Stimulated activated memory B cell treated with anti-CD40 and anti-IgM and Interleukin-4, amounts not matched to agents 10 μg/mL and 1 μg/mL and 100 μg/mL, for 72 hours (primary cell): ENCODE data around the gene MDFIC.

ENCODE experiments used
- ATAC-seq: fragments of 150-1000 bp; cut with Tn5 transposase; 2 replicates; pipeline ENCODE4 v1.10.0; 2021
- H3K27ac Mint-ChIP-seq: one replicate; pipeline ENCODE4 v1.8.0; 2022; ENCODE audit warnings: mild to moderate bottlenecking, mixed read lengths
- H3K27me3 Mint-ChIP-seq: one replicate; pipeline ENCODE4 v1.8.0; 2022; ENCODE audit warnings: mixed read lengths
- H3K36me3 Mint-ChIP-seq: one replicate; pipeline ENCODE4 v1.8.0; 2022; ENCODE audit warnings: mixed read lengths
- H3K4me1 Mint-ChIP-seq: one replicate; pipeline ENCODE4 v1.8.0; 2022; ENCODE audit warnings: mixed read lengths
- H3K4me3 Mint-ChIP-seq: one replicate; pipeline ENCODE4 v1.8.0; 2022; ENCODE audit warnings: mild to moderate bottlenecking, moderate library complexity, mixed read lengths
- H3K9me3 Mint-ChIP-seq: one replicate; pipeline ENCODE4 v1.8.0; 2022; ENCODE audit warnings: mixed read lengths

MDFIC gene

GRCh38 chr7:114934713-114935112 is 12.8 kb downstream of the MDFIC start:
- Mint-ChIP-seq H3K4me1 (peaks cover 21% of the 10 kb centered on the region), H3K36me3 (peaks cover 37% of the 10 kb centered on the region), H3K27me3 (no peaks in the 10 kb centered on the region), H3K27ac (no peak overlapping the region), H3K9me3 (no peaks in the 10 kb centered on the region), H3K4me3 (peak overlapping the region; percentile 18)
- no peak for ATAC-seq

GRCh38 chr7:114936471-114936870 is 14.6 kb downstream of the MDFIC start:
- H3K4me1 Mint-ChIP-seq = peaks cover 36% of the 10 kb centered on the region
- H3K36me3 Mint-ChIP-seq = peaks cover 46% of the 10 kb centered on the region
- H3K27me3 Mint-ChIP-seq = no peaks in the 10 kb centered on the region
- no peak overlapping the region for H3K4me3 Mint-ChIP-seq
- no peak overlapping the region for H3K27ac Mint-ChIP-seq
- no peak for ATAC-seq
- H3K9me3 Mint-ChIP-seq = no peaks in the 10 kb centered on the region

DNA sequence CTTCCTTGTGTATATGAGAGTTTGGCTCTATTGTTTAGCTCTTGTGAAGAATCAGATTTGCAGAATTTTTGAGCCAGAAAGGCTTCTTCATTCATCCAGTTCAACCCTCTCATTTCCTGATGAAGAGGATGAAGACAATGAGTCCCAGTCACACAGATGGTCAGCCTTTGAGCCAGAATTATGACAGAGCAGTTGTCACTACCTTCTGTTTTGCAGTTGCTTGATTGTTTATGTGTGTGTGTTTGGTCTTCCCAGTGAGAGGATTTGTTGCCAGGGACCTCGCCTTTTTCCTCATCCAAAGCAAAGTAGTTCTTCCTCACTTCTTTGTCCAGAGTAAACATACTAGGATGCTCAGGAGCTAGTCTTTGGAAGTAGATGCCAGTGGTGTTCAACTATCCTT is 15.6 kb downstream of the MDFIC start:
- Mint-ChIP-seq H3K9me3 (no peaks in the 10 kb centered on the region), H3K27me3 (no peaks in the 10 kb centered on the region), H3K36me3 (peaks cover 42% of the 10 kb centered on the region), H3K27ac (no peak overlapping the region), H3K4me1 (peaks cover 46% of the 10 kb centered on the region), H3K4me3 (no peak overlapping the region)
- ATAC-seq = no peak

- no peaks in the 10 kb centered on the region for H3K27me3 Mint-ChIP-seq
- H3K9me3 Mint-ChIP-seq = no peaks in the 10 kb centered on the region
- peaks cover 58% of the 10 kb centered on the region for H3K4me1 Mint-ChIP-seq
- no peak overlapping the region for H3K4me3 Mint-ChIP-seq
- no peak overlapping the region for H3K27ac Mint-ChIP-seq
- peaks cover 42% of the 10 kb centered on the region for H3K36me3 Mint-ChIP-seq
- no peak for ATAC-seq
Measured at GRCh38 chr7:114938785-114939184, 16.9 kb downstream of the MDFIC start.

GRCh38 chr7:114939484-114940097 is 17.7 kb downstream of the MDFIC start:
- H3K36me3 Mint-ChIP-seq = peaks cover 42% of the 10 kb centered on the region

GRCh38 chr7:114940220-114940619 is 18.3 kb downstream of the MDFIC start:
- peak overlapping the region; percentile 74 for H3K27ac Mint-ChIP-seq
- no peaks in the 10 kb centered on the region for H3K9me3 Mint-ChIP-seq
- H3K4me3 Mint-ChIP-seq = peak overlapping the region; percentile 3
- no peaks in the 10 kb centered on the region for H3K27me3 Mint-ChIP-seq
- ATAC-seq = no peak
- peaks cover 45% of the 10 kb centered on the region for H3K36me3 Mint-ChIP-seq
- H3K4me1 Mint-ChIP-seq = peaks cover 68% of the 10 kb centered on the region

More at GRCh38 chr7:114939484-114940097, 17.7 kb downstream of the MDFIC start:
- Mint-ChIP-seq H3K4me1 (peaks cover 62% of the 10 kb centered on the region), H3K27ac (no peak overlapping the region), H3K27me3 (no peaks in the 10 kb centered on the region), H3K4me3 (no peak overlapping the region), H3K9me3 (no peaks in the 10 kb centered on the region)
- no peak for ATAC-seq

DNA sequence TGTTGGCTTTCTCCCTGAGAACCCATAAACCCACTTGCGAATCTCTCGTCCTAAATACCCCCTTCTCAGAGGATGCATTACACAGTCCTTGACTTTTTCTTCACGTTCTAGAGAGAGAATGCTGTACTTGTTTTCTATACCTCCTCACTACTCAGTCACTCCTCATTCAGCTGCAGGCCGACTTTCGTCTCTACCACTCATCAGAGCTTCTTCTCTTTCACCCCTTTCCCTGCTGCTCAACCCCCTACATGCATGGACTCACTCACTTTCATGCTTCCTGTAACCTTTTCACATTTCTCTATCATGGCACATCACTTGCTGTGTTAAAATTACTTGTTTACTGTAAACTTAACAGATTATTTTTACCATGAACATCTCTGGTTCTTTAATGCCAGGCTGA is 19.8 kb downstream of the MDFIC start:
- Mint-ChIP-seq H3K36me3 (peaks cover 57% of the 10 kb centered on the region), H3K4me1 (peaks cover 68% of the 10 kb centered on the region), H3K4me3 (peak overlapping the region; percentile 33), H3K9me3 (no peaks in the 10 kb centered on the region), H3K27ac (peak overlapping the region; percentile 74), H3K27me3 (no peaks in the 10 kb centered on the region)
- ATAC-seq = peak; percentile 59

DNA sequence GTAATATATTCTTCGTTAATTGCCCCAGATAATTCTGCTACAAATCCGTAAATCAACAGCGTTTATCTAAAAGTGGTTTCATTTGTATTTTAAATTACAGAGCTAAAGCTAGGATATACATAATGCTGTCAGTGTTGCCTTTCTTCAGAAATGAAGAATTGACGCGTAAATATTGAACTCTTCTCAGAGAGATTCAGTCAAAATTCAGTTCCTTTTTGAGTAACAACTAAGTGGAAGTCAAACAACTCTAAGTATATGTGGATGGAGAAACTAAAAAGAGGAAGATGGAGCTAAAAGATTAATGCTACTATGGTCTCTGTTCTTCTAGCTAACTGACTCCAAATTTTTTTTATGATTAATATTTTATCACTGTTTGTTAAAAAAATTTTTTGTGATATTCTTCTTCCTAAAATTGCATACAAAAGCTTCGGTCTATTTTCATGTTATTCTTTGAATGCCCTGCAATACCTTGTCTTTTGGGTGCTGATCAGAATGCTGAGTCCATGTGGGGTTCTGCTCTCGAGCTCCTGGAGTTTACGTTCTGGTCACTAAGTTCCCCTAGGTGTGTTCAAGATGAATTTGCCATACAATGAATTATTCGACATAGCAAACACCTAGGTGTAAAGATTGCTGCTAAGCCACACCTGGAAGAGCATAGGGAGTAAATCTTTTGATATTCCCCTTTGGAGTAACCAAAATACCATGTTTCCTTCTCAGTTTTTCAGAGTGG is 20.7 kb downstream of the MDFIC start:
- Mint-ChIP-seq H3K9me3 (no peaks in the 10 kb centered on the region), H3K27ac (peak overlapping the region; percentile 74), H3K27me3 (no peaks in the 10 kb centered on the region), H3K4me1 (peaks cover 72% of the 10 kb centered on the region), H3K4me3 (peak overlapping the region; percentile 54), H3K36me3 (peaks cover 66% of the 10 kb centered on the region)
- ATAC-seq = peak; percentile 90

DNA sequence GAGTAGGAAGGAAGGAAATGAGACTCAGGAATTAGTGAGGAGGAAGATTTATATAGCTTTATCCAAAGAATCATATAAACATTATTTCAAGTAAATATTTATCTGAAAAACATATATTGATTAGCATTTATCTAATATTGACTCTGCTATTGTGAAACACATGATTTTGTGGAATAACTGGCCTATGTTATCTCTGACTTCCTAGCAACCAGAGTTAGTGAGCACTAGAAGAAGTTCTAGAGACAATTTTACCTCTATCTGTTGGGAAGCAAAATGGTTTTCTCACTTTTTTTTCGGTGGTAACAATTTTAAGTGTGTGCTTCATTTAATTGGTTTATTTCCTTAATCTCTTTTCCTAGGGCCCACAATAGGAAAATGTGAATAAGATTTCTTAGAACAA is 21.6 kb downstream of the MDFIC start:
- Mint-ChIP-seq H3K27me3 (no peaks in the 10 kb centered on the region), H3K36me3 (peaks cover 75% of the 10 kb centered on the region), H3K9me3 (no peaks in the 10 kb centered on the region), H3K4me3 (peak overlapping the region; percentile 35), H3K27ac (peak overlapping the region; percentile 74), H3K4me1 (peaks cover 80% of the 10 kb centered on the region)
- ATAC-seq = no peak

GRCh38 chr7:114943953-114944744 is 22.3 kb downstream of the MDFIC start:
- H3K4me1 Mint-ChIP-seq = peaks cover 86% of the 10 kb centered on the region
- H3K27ac Mint-ChIP-seq = peak overlapping the region; percentile 74
- no peaks in the 10 kb centered on the region for H3K27me3 Mint-ChIP-seq

GRCh38 chr7:114944745-114945625 is 23.1 kb downstream of the MDFIC start:
- Mint-ChIP-seq H3K36me3 (peaks cover 89% of the 10 kb centered on the region), H3K4me1 (peaks cover 89% of the 10 kb centered on the region), H3K9me3 (no peaks in the 10 kb centered on the region), H3K4me3 (no peak overlapping the region), H3K27me3 (no peaks in the 10 kb centered on the region), H3K27ac (peak overlapping the region; percentile 25)
- no peak for ATAC-seq

More at GRCh38 chr7:114943953-114944744, 22.3 kb downstream of the MDFIC start:
- ATAC-seq = no peak
- Mint-ChIP-seq H3K36me3 (peaks cover 81% of the 10 kb centered on the region), H3K9me3 (no peaks in the 10 kb centered on the region), H3K4me3 (no peak overlapping the region)

DNA sequence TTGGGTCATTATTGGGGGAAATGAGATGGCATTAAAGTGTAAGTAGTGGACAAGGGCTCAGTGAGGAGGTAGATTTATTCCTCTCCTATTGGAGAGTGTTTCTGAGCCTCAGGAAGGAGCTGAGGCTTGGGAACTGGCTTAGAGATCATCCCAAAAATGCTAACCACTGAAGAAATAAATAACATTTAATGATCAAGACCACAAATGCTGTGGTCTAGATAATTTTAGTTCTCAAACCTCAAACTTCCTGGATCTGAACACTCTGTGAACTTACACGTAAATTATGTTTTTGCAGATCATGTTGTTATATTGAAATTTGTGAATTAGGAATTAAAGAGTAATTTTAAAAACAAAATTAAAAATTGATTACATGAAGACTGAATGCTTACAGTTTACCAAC is 27.3 kb downstream of the MDFIC start:
- peaks cover 72% of the 10 kb centered on the region for H3K4me1 Mint-ChIP-seq
- H3K36me3 Mint-ChIP-seq = peaks cover 70% of the 10 kb centered on the region
- no peaks in the 10 kb centered on the region for H3K9me3 Mint-ChIP-seq
- no peaks in the 10 kb centered on the region for H3K27me3 Mint-ChIP-seq
- H3K4me3 Mint-ChIP-seq = no peak overlapping the region
- peak overlapping the region; percentile 18 for H3K27ac Mint-ChIP-seq
- ATAC-seq = no peak

DNA sequence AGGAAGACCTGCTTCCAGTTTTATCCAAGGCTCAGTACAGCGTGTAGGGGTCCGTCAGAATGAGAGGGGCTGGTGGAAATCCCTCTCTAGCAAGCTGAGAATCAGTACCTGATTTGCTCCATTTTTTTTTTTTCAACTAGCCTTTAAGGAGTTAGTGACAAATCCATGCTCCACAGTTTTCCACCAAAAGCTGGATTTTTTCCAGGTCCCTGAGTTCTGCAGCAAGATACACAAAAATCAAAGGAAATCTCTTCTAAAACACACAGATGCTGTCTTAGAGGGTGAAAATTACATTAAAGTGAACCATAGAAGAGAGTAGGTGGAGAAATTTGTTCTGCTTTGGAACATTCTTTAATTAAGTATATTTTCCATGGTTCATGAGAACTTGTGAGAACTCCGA is 30.4 kb downstream of the MDFIC start:
- Mint-ChIP-seq H3K9me3 (no peaks in the 10 kb centered on the region), H3K27ac (no peak overlapping the region), H3K27me3 (no peaks in the 10 kb centered on the region), H3K4me3 (no peak overlapping the region), H3K4me1 (peaks cover 72% of the 10 kb centered on the region), H3K36me3 (peaks cover 63% of the 10 kb centered on the region)
- no peak for ATAC-seq

DNA sequence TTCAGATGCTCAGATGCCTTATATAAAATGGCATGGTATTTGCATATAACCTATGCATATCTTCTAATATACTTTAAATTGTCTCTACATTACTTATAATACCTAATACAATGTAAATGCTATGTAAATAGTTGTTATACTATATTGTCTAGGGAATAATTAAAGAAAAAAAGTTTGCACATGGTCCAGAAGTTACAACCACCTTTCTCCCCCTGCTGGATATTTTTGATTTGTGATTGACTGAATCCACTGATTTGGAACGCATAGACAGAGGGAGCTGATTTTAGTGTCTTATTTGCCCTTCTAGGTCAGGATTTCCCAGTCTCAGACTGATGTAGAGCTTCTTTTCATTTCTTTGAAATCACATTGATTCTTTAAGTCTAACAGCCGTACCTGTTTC is 31.8 kb downstream of the MDFIC start:
- Mint-ChIP-seq H3K9me3 (no peaks in the 10 kb centered on the region), H3K27ac (peak overlapping the region; percentile 8), H3K4me1 (peaks cover 68% of the 10 kb centered on the region), H3K36me3 (peaks cover 57% of the 10 kb centered on the region), H3K27me3 (no peaks in the 10 kb centered on the region), H3K4me3 (no peak overlapping the region)
- ATAC-seq = no peak

DNA sequence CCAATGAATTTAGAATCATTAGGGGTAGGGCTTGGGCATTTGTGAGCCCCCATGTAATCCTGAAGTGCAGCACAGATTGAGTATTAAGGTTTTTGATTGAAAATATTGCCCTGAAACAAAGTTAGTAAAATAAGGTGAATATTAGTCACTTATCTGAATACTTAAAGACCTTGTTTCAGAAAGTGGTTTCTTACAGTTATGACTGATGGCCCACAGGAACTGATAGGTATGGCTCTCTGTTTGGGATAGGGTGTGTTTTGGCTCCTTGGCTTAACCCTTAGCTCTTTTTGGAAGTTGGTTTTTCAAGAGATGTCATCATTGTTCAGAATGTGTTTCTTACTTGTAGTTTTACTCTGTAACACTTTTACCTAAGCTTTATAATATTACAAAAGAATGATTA is 34.8 kb downstream of the MDFIC start:
- H3K27me3 Mint-ChIP-seq = no peaks in the 10 kb centered on the region
- peaks cover 54% of the 10 kb centered on the region for H3K36me3 Mint-ChIP-seq
- H3K9me3 Mint-ChIP-seq = no peaks in the 10 kb centered on the region
- no peak for ATAC-seq
- H3K27ac Mint-ChIP-seq = no peak overlapping the region
- H3K4me1 Mint-ChIP-seq = peaks cover 70% of the 10 kb centered on the region
- H3K4me3 Mint-ChIP-seq = no peak overlapping the region
